ENCODE results near the gene ATG16L1.

The ATG16L1 gene

GRCh38 chr2:233260661-233261060 is 9.2 kb downstream of the ATG16L1 start:
- no peak for DNase-seq (ENCODE audit: low read depth)

GRCh38 chr2:233261819-233262555 is 10.5 kb downstream of the ATG16L1 start:
- DNase-seq (ENCODE audit: low read depth), result no peak

- DNase-seq (ENCODE audit: low read depth), result no peak
Observed at GRCh38 chr2:233262562-233262961, 11.1 kb downstream of the ATG16L1 start.

- DNase-seq (ENCODE audit: low read depth), result no peak
Observed at GRCh38 chr2:233263045-233263570, 11.6 kb downstream of the ATG16L1 start.

- DNase-seq (ENCODE audit: low read depth), result no peak
Observed at GRCh38 chr2:233264667-233265066, 13.2 kb downstream of the ATG16L1 start.

GRCh38 chr2:233265899-233266431 is 14.5 kb downstream of the ATG16L1 start:
- DNase-seq (ENCODE audit: low read depth), result no peak

GRCh38 chr2:233266481-233266880 is 15.0 kb downstream of the ATG16L1 start:
- no peak for DNase-seq (ENCODE audit: low read depth)

- DNase-seq (ENCODE audit: low read depth), result peak; percentile 52
Observed at GRCh38 chr2:233267516-233268245, 16.2 kb downstream of the ATG16L1 start.

- no peak for DNase-seq (ENCODE audit: low read depth)
Observed at GRCh38 chr2:233270366-233270765, 18.9 kb downstream of the ATG16L1 start.

- no peak for DNase-seq (ENCODE audit: low read depth)
Observed at GRCh38 chr2:233270951-233271350, 19.5 kb downstream of the ATG16L1 start.

- no peak for DNase-seq (ENCODE audit: low read depth)
Observed at GRCh38 chr2:233271693-233272092, 20.2 kb downstream of the ATG16L1 start.

GRCh38 chr2:233273120-233273519 is 21.6 kb downstream of the ATG16L1 start:
- no peak for DNase-seq (ENCODE audit: low read depth)

GRCh38 chr2:233275223-233275622 is 23.8 kb downstream of the ATG16L1 start:
- no peak for DNase-seq (ENCODE audit: low read depth)

- no peak for DNase-seq (ENCODE audit: low read depth)
Observed at GRCh38 chr2:233278921-233279320, 27.4 kb downstream of the ATG16L1 start.

GRCh38 chr2:233280114-233280693 is 28.7 kb downstream of the ATG16L1 start:
- DNase-seq (ENCODE audit: low read depth), result no peak

- DNase-seq (ENCODE audit: low read depth), result no peak
Observed at GRCh38 chr2:233281553-233281952, 30.1 kb downstream of the ATG16L1 start.

GRCh38 chr2:233281992-233282603 is 30.6 kb downstream of the ATG16L1 start:
- DNase-seq (ENCODE audit: low read depth), result no peak

- DNase-seq (ENCODE audit: low read depth), result no peak
Observed at GRCh38 chr2:233285921-233286320, 34.4 kb downstream of the ATG16L1 start.

- no peak for DNase-seq (ENCODE audit: low read depth)
Observed at GRCh38 chr2:233287871-233288270, 36.4 kb downstream of the ATG16L1 start.

GRCh38 chr2:233288663-233289062 is 37.2 kb downstream of the ATG16L1 start:
- no peak for DNase-seq (ENCODE audit: low read depth)

GRCh38 chr2:233289648-233290047 is 38.2 kb downstream of the ATG16L1 start:
- DNase-seq (ENCODE audit: low read depth), result no peak
